ENCODE results near the gene DNM2.

DNA sequence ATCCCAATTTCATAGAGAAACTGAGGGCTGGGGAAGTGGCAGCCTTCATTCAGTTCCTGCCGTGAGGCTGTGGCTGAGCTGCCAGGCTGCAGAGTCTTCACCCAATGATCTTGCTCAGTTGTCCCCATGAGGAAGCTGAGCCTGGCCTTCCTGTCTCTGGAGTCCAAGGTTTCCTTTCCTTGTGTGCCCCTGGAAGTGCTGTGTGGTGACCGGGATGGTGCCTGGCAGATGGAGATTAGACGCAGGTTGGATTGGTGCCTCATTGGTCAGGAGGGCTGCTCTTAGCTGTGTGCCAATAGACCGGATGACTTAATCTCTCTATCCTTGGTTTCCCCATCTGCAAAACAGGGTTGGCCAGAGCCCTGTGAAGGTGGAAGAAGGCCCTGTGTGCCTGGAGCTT is 24.6 kb downstream of the DNM2 start:
- TF ChIP-seq JUN (IDR thresholded peaks at IDR 0.05) (no peak), SREBF2 (IDR thresholded peaks at IDR 0.05) (no peak), ZSCAN20 (CRISPR knock-in tag; IDR thresholded peaks at IDR 0.05) (no peak), PHF8 (IDR thresholded peaks at IDR 0.05; ENCODE audit: borderline replicate concordance, low read depth) (no peak), POLR2AphosphoS2 (conservative IDR thresholded peaks at IDR 0.05; ENCODE audit: low read length) (no peak), POLR2A (IDR thresholded peaks at IDR 0.05; ENCODE audit: low read length) (no peak), RAD21 (conservative IDR thresholded peaks at IDR 0.05 in 1 of 2, IDR thresholded peaks at IDR 0.05 in 1 of 2) (no peak), JUNB (IDR thresholded peaks at IDR 0.05) (no peak)
- TF ChIP-seq, protein P1, sequence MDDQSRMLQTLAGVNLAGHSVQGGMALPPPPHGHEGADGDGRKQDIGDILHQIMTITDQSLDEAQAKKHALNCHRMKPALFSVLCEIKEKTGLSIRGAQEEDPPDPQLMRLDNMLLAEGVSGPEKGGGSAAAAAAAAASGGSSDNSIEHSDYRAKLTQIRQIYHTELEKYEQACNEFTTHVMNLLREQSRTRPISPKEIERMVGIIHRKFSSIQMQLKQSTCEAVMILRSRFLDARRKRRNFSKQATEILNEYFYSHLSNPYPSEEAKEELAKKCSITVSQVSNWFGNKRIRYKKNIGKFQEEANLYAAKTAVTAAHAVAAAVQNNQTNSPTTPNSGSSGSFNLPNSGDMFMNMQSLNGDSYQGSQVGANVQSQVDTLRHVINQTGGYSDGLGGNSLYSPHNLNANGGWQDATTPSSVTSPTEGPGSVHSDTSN (IDR thresholded peaks at IDR 0.05) = no peak
- TF ChIP-seq, protein P2, sequence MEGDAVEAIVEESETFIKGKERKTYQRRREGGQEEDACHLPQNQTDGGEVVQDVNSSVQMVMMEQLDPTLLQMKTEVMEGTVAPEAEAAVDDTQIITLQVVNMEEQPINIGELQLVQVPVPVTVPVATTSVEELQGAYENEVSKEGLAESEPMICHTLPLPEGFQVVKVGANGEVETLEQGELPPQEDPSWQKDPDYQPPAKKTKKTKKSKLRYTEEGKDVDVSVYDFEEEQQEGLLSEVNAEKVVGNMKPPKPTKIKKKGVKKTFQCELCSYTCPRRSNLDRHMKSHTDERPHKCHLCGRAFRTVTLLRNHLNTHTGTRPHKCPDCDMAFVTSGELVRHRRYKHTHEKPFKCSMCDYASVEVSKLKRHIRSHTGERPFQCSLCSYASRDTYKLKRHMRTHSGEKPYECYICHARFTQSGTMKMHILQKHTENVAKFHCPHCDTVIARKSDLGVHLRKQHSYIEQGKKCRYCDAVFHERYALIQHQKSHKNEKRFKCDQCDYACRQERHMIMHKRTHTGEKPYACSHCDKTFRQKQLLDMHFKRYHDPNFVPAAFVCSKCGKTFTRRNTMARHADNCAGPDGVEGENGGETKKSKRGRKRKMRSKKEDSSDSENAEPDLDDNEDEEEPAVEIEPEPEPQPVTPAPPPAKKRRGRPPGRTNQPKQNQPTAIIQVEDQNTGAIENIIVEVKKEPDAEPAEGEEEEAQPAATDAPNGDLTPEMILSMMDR (IDR thresholded peaks at IDR 0.05) = no peak
